AG10803 (cell line): ENCODE measurements around the gene STRN.

Experiments used
- DNase-seq: peaks from one replicate; pipeline ENCODE4 v3.0.0; 2010; ENCODE audit warnings: low read depth
- H3K4me3 ChIP-seq: 2 replicates; pipeline ENCODE4 v1.5.1; 2011; ENCODE audit warnings: mild to moderate bottlenecking, low read length, control low read depth
- CTCF ChIP-seq: conservative IDR thresholded peaks from 2 replicates; pipeline ENCODE4 v1.5.1; 2011; ENCODE audit warnings: mild to moderate bottlenecking, low read length, control low read depth, inconsistent platforms

Gene STRN

GRCh38 chr2:36973320-36973719 is 7.0 kb upstream of the STRN start:
- H3K4me3 ChIP-seq: no peak overlapping the region
- TF ChIP-seq CTCF: no peak
- DNase-seq: no peak

DNA sequence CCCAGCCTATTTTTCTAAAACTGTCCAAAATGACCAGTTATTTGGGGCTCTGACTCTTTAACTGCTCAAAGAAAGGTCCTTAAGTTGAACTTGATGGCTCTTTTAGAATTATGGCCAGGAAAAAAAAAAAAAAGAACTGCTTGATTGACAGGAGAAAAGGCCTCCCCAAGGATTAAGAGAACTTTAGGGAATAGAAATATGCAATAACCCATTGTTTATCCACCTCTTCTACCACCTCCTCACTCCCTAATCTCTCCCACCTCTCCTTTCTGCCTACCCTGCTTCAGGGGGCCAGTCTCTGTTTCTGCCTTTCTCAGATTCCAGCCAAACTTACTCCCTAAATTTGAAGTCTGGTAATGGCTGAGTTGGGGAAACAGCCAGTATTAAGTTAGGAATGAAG is 5.7 kb upstream of the STRN start:
- H3K4me3 ChIP-seq: no peak overlapping the region
- TF ChIP-seq CTCF: no peak

DNA sequence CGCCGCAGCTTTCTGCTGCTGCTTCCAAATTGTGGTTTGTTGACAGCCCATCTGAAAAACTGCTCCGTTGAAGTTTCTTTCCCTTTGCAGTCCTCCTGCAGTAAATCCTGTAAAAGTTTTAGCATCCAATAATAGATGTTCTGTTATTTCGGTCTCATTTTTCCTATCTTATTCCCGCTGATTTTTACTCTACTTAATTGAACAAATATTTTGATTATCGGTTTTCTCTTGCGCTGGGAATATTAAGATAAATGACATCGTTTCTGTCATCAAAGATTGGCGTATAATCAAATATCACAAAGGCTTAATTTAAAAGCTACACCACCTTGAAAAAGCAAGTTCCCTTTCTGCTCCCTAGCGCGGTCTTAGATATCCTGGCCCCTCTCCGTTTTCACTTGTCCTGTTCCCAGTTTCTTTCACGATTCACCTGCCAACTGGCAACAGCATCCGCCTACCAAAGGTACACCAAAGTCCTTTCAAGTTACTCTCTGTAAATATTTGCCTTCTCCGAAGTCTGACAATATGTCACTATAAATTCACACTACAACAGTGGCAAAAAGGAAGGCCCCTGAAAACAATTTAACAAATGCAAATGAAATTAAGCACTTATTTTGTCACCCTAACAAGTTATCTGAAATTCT is 1.0 kb upstream of the STRN start:
- TF ChIP-seq CTCF: no peak
- peak overlapping the region; percentile 91 for H3K4me3 ChIP-seq
- DNase-seq: no peak

More for the DNA sequence above, 5.7 kb upstream of the STRN start:
- no peak for DNase-seq

DNA sequence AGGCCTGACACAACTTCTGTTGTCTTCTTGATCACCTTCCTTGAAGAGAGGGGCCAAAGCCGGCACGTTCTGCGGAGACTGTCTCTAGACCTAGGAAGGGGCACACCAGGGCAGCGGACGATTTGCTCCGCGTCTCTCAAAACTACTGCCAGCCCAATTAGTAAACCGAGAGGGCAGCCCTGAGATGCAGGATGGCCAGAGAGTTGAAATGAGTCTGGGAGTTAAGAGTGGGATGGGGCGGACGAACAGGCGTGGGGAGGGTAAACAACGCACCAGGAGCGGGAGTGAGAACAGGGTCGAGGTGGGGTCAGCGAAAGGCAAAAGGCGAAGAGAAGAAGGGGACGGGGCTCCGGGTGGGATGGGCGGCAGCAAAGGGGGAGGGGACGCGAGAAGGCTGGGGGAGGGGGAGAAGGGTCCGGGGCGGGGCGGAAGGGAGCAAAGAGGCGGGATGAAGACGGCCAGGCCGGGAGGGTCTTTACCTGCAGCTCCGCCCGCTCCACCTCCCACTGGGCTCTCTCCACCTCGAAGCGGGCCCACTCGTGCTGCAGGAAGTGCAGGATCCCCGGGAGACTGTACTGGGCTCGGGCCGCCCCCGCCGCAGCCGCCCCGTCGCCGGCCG is 476 bp downstream of the STRN start:
- no peak for TF ChIP-seq CTCF
- peak overlapping the region; percentile 85 for H3K4me3 ChIP-seq
- DNase-seq: no peak

DNA sequence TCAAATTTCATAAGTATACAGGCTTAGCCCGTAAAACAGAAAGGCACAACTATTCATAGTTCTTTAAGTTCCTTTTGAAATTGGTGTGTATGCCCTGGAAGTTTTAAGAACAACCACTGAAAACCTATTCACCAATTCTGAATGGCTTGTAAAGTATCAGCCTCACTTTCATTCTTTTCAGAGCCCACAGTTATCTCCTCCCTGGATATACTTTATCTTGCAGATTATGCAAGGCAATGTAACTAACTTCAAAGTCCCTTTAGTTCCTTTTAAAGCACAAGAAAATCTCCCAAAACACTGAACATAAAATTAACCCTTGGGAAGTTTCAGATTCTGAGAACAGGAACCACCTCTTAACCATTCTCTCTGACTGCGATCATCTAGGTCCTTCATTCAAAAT is 1.1 kb downstream of the STRN start:
- TF ChIP-seq CTCF: no peak
- peak overlapping the region; percentile 85 for H3K4me3 ChIP-seq
- DNase-seq: no peak

DNA sequence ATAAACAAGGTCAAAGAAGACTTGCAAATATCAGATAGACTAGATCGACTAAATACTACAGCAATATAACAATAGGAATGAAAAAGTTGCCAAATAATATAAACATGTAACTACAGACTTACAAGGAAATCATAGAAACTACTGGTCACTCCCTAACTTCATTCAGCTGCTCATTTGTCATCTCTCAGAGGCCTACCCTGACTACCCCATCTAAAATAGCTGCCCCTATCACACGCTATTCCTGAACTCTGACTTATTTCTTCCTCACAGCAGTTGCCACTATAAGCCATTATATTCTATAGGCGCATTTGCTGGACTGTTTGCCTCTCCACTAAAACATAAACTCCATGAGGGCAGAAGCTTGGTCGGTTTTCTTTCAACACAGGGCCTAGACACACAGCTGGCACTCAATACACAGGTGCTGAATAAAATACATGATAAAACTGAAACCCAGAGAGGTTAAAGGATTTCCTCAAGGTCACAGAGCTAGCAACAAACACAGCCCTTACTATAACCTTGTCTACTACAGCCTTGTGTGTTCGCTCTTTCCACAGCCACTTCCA is 1.8 kb downstream of the STRN start:
- peak overlapping the region; percentile 85 for H3K4me3 ChIP-seq
- no peak for DNase-seq
- no peak for TF ChIP-seq CTCF

DNA sequence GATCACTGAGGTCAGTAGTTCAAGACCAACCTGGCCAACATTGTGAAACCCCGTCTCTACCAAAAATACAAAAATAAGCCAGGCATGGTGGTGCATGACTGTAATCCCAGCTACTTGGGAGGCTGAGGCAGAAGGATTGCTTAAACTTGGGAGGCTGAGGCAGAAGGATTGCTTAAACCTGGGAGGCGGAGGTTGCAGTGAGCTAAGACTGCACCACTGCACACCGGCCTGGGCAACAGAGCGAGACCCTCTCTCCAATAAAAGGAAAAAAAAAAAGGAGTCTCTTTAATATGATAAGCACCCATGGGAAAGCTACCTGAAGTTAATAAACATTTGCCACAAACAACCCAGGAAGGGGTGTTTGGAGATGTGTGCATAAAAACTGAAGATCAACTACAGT is 2.6 kb downstream of the STRN start:
- no peak for DNase-seq
- H3K4me3 ChIP-seq: no peak overlapping the region
- TF ChIP-seq CTCF: no peak
